ENCODE data around the gene RELCH. TPM values are rescaled to one million over a fixed set of nuclear protein-coding genes. Genes with fewer than 3 reads are reported as not detected.

Gene RELCH
- total and polyA plus RNA-seq, 9 donors = 11.2 to 32.7 (median 23.6) TPM

GRCh38 chr18:62249478-62250097, 62.5 kb downstream of the RELCH start:
- peak; percentile 44 to 51 (median 46) for TF ChIP-seq CTCF (IDR thresholded peaks at IDR 0.05)
- no peak for TF ChIP-seq EP300 (IDR thresholded peaks at IDR 0.05)
- Histone ChIP-seq H3K4me1 (ENCODE audit: insufficient read depth) (peaks cover 3% of the 10 kb centered on the region), H3K27ac (no peak overlapping the region), H3K9me3 (no peaks in the 10 kb centered on the region), H3K36me3 (no peaks in the 10 kb centered on the region), H3K4me3 (no peak overlapping the region), H3K27me3 (no peaks in the 10 kb centered on the region)
- peak; percentile 55 to 77 (median 56) for DNase-seq
- intact Hi-C loops (cut with DNase I) = loop anchor here in 3 of 4 donors (10.0 kb wide), 1 partner anchor 65 kb away; the partner anchor contains the start of genes PIGN (in 3 of the 3) and RELCH (in 3 of the 3)
- WGBS, 3 donors = 52 to 62% (median 61%) methylated on average over 3 of the region's 3 CpGs

- H3K36me3 ChIP-seq = no peaks in the 10 kb centered on the region
- no peak overlapping the region for H3K27ac ChIP-seq
- no peak overlapping the region for H3K4me3 ChIP-seq
- no peaks in the 10 kb centered on the region for H3K9me3 ChIP-seq
- no peak for DNase-seq
- WGBS, 3 donors = 79 to 82% (median 81%) methylated on average over 2 of the region's 2 CpGs
- intact Hi-C loops (cut with DNase I) = loop anchor here in 1 of 4 donors (10.0 kb wide), 1 partner anchor 66 kb away; the partner anchor contains the start of genes PIGN and RELCH
- H3K4me1 ChIP-seq (ENCODE audit: insufficient read depth) = peaks cover 3% of the 10 kb centered on the region
- no peaks in the 10 kb centered on the region for H3K27me3 ChIP-seq
- TF ChIP-seq EP300 (IDR thresholded peaks at IDR 0.05) = no peak
- TF ChIP-seq CTCF (IDR thresholded peaks at IDR 0.05) = no peak
- TF ChIP-seq POLR2A (IDR thresholded peaks at IDR 0.05) = no peak
These were observed 63.4 kb downstream of the RELCH start for GRCh38 chr18:62250475-62250874.

GRCh38 chr18:62258093-62258492, 71.0 kb downstream of the RELCH start:
- Histone ChIP-seq H3K27ac (no peak overlapping the region), H3K27me3 (no peaks in the 10 kb centered on the region), H3K4me3 (no peak overlapping the region), H3K36me3 (no peaks in the 10 kb centered on the region), H3K9me3 (no peaks in the 10 kb centered on the region), H3K4me1 (ENCODE audit: insufficient read depth) (no peaks in the 10 kb centered on the region)
- TF ChIP-seq EP300 (IDR thresholded peaks at IDR 0.05) = no peak
- no peak for TF ChIP-seq CTCF (IDR thresholded peaks at IDR 0.05)
- TF ChIP-seq POLR2A (IDR thresholded peaks at IDR 0.05) = no peak
- intact Hi-C loops (cut with DNase I) = loop anchor here in 2 of 4 donors (5.0 to 10.0 kb wide), 2 partner anchors 73 to 76 kb away; partner anchors contain the start of genes PIGN (in 1 of the 2) and RELCH (in 1 of the 2)
- DNase-seq = no peak

- Histone ChIP-seq H3K4me1 (ENCODE audit: insufficient read depth) (no peaks in the 10 kb centered on the region), H3K36me3 (no peaks in the 10 kb centered on the region), H3K9me3 (no peaks in the 10 kb centered on the region), H3K4me3 (no peak overlapping the region), H3K27ac (no peak overlapping the region), H3K27me3 (no peaks in the 10 kb centered on the region)
- intact Hi-C loops (cut with DNase I) = loop anchor here in 2 of 4 donors (5.0 to 10.0 kb wide), 2 partner anchors 74 to 76 kb away; partner anchors contain the start of genes PIGN (in 1 of the 2) and RELCH (in 1 of the 2)
- DNase-seq = no peak
- TF ChIP-seq POLR2A (IDR thresholded peaks at IDR 0.05) (no peak), EP300 (IDR thresholded peaks at IDR 0.05) (no peak), CTCF (IDR thresholded peaks at IDR 0.05) (no peak)
These were observed 71.6 kb downstream of the RELCH start for GRCh38 chr18:62258616-62259015.

Data from ovary (tissue), 9 donors.